GM19035 (cell line): Measurements from ENCODE around the gene CHST6.
"Not testable (repeated sequence)": the region's sequence is repeated elsewhere in the genome, so short reads cannot be mapped to it uniquely, and the experiment has no call there.

Source experiments
- ATAC-seq: cut with Tn5 transposase; IDR thresholded peaks from one replicate; pipeline ENCODE4 v1.9.1; 2021; ENCODE audit not compliant: unreplicated experiment

The CHST6 gene

GRCh38 chr16:75495076-75495674 is at the start of gene CHST6:
TSS of gene CHST6 (minus strand) at chr16:75495441. CDS start at chr16:75479828, 15,613 bp downstream.
- peak; percentile 72 for ATAC-seq

- not testable (repeated sequence) for ATAC-seq
Observed at GRCh38 chr16:75542462-75542861, 47.2 kb upstream of the CHST6 start.

- ATAC-seq = no peak
Observed at GRCh38 chr16:75541236-75541635, 46.0 kb upstream of the CHST6 start.

- not testable (repeated sequence) for ATAC-seq
Observed at GRCh38 chr16:75538882-75539565, 43.8 kb upstream of the CHST6 start.

- no peak for ATAC-seq
Observed at GRCh38 chr16:75537776-75538175, 42.5 kb upstream of the CHST6 start.

- ATAC-seq = no peak
Observed at GRCh38 chr16:75535901-75536300, 40.7 kb upstream of the CHST6 start, which contains the start of gene CHST5. TSS of gene CHST5 (minus strand) at chr16:75536108. CDS start at chr16:75530384, 5,724 bp downstream.

GRCh38 chr16:75535211-75535843 is 40.1 kb upstream of the CHST6 start:
- ATAC-seq = no peak

GRCh38 chr16:75534560-75535205 is 39.4 kb upstream of the CHST6 start:
- no peak for ATAC-seq

- no peak for ATAC-seq
Observed at GRCh38 chr16:75532791-75533190, 37.5 kb upstream of the CHST6 start.

- ATAC-seq = no peak
Observed at GRCh38 chr16:75532142-75532765, 37.0 kb upstream of the CHST6 start.

- no peak for ATAC-seq
Observed at GRCh38 chr16:75529959-75530358, 34.7 kb upstream of the CHST6 start.

GRCh38 chr16:75529056-75529905 is 34.0 kb upstream of the CHST6 start:
- ATAC-seq = no peak

GRCh38 chr16:75527825-75528299 is 32.6 kb upstream of the CHST6 start:
- no peak for ATAC-seq

- ATAC-seq = no peak
Observed at GRCh38 chr16:75526032-75526790, 31.0 kb upstream of the CHST6 start.

- no peak for ATAC-seq
Observed at GRCh38 chr16:75519175-75519574, 23.9 kb upstream of the CHST6 start.

GRCh38 chr16:75516189-75516966 is 21.1 kb upstream of the CHST6 start:
- not testable (repeated sequence) for ATAC-seq

GRCh38 chr16:75514296-75514695 is 19.1 kb upstream of the CHST6 start:
- no peak for ATAC-seq

GRCh38 chr16:75506574-75506973 is 11.3 kb upstream of the CHST6 start:
- ATAC-seq = no peak

- no peak for ATAC-seq
Observed at GRCh38 chr16:75506107-75506506, 10.9 kb upstream of the CHST6 start.
